ENCODE results near the gene NABP1.

DNA sequence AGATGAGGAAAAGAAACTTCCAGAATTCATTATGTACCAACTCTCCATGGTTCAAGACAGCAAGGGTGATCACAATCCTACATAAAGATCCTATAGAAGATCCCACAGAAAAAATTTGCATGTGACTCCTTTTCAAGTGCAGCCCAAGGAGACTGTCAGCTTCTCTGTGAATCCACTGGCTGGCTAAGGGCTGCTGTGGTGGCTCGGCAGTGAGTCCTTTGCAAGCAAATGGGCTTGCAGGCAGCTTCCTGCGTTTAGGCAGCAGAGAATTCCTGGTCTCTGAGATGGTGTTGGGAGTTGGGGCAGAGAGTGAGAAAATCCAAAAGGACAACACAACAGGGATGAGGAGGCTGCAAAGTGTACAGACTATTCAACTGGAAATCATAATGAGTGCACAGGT, 43.4 kb downstream of the NABP1 start:
- TF ChIP-seq POLR2A (IDR thresholded peaks at IDR 0.05; ENCODE audit: low read length) (no peak), GATA1 (IDR thresholded peaks at IDR 0.05; ENCODE audit: low read depth, low read length) (no peak)

Measured in erythroblast (primary cell).